KBM-7 (cell line): ENCODE measurements around the gene PBLD.
"Not testable (repeated sequence)": the region's sequence is repeated elsewhere in the genome, so short reads cannot be mapped to it uniquely, and the experiment has no call there.

Experiments
- DNase-seq: peaks from one replicate; pipeline ENCODE4 v3.0.0-alpha.2; 2015
- in situ Hi-C: fragments of 300-500 bp; cut with MboI; formaldehyde crosslinking; loops from 2 replicates; pipeline ENCODE4 v1.14.3; 2020; ENCODE audit warnings: low sequenced_read_pairs, low pct_unique_long_range_greater_than_20kb, mixed read lengths

The PBLD gene

GRCh38 chr10:68333058-68333395 lies 299 bp upstream of the PBLD start:
- in situ Hi-C loops = no loop called here
- no peak for DNase-seq

DNA sequence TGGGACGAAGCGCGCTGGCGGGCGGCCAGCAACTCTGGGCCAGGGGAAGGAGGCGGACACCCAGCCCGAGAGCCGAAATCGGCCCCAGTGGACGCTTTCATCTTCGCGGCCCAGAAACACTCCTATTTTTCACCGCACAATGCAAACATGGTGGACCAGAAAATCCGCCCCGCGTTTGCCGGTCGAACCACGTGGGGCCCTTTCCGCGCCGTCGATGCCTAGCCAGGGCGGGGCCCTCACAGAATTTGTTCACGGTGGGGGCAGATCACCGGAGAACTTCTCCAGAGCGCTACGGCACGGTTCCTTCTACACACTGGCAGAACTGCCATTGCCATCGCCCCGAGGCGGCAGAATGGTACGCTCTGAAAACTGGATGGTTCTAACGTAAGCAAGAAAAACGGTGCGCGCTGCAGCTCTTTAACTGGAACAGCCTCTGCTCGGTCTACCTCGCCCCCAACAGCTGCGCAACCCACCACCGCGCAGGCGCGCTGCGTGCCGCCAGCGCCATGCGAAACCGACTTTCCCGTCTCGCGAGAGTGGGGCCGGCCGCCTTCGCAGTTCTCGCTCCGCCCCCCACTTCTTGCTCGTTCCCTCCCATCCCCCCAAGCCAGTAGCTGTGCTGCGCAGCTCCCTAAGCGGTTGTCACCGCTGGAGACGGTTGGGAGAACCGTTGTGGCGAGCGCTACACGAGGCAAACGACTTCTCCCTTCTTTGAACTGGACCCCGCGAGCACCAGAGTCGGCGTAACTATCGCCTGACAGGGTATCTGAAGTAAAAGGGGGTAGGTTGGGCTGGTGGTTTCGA lies 1.1 kb downstream of the PBLD start, which contains the start of gene HNRNPH3:
TSS of gene HNRNPH3 (plus strand) at position 610 of the 804 bp plus-strand sequence. CDS start 5,158 bp downstream, outside the sequence.
- in situ Hi-C loops = no loop called here
- DNase-seq = peak; percentile 98

GRCh38 chr10:68330852-68331454 lies 1.8 kb downstream of the PBLD start:
- in situ Hi-C loops = no loop called here
- no peak for DNase-seq

DNA sequence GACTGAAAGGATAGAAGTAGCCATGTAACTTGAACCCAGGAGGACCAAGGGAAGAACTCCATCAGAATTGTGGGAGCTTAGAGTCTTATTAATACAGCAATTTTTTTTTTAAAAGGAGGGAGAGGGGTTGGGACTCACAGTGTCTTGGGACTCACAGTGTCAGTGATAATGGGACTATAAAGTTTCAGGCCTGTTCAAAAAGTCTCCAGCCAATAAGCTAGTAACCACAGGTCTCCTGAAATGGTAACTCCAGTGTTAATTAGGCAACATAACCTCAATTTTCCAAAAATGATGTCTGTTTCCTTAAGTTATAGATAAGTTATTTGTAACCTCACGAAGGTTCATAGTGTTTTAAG lies 3.2 kb downstream of the PBLD start:
- DNase-seq = no peak
- in situ Hi-C loops = no loop called here

DNA sequence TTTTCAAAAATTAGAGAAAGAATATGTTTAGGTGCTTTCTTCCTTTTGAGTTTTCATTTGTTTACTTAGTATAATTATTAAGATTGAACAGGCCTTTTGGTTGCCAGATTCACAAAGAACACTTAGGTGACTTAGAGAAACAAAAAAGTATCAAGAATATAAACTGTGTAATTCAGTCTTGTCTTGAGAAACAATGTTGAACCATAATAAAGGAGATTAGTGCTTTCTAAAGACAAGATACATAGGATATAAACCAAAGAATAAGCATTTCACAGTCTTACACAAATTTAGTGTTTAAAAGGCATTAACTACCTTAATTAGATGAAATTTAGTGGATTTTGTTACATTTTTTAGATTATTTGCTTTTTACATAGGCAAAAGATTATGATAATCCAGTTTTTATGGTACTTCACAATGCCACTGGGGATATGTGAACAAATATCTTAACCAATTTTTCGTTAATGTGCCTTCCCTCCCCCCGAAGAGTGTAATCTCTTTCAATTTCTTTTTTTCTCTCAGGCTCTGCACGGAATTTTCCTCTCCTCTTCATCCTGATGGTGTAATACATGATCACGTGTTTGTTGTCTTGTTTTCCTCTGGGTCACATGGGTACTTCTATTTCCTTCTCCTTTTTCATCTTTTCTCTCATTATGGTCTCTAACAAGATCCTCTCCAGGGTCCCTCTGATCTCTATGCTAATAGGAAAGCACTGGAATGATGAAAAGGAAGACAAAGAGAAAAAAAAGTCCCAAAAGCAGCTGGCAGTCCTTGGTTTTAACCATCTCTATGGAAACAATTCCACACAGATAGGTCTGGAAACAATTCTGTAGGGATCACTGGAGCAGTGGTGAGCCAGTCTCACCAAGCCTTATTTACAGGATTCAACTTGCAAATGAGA lies 4.6 kb downstream of the PBLD start:
- in situ Hi-C loops = no loop called here
- peak; percentile 87 for DNase-seq

- in situ Hi-C loops, DNase-seq: not testable (repeated sequence)
These were observed 8.3 kb downstream of the PBLD start for GRCh38 chr10:68324396-68324795.

DNA sequence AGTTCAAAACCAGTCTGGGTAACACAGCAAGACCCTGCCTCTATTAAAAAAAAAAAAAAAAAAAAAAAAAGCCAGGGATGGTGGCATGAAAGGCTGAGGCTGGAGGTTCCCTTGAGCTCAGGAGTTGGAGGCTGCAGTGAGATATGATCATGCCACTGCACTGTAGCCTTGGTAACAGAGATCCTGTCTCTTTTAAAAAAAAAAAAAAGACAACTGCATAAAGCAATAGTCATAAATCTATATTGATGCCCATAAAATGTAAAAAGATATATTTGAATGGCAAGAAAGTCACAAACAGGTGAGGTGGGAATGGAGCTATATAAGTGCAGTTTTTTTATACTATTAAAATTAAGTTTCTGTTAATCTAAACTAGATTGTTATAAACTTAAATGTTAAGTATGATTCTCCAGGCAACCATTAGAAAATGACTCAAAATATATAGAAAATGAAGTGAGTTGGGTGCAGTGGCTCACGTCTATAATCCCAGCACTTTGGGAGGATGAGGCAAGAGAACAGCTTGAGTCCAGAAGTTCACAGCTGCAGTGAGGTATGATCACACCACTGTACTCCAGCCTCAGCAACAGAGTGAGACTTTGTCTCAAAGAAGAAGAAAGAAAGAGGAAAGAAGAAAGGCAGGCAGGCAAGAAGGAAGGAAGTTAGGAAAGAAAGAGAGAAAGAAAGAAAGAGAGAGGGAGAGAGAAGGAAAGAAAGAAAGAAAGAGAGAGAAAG lies 14.2 kb downstream of the PBLD start:
- in situ Hi-C loops = no loop called here
- no peak for DNase-seq

DNA sequence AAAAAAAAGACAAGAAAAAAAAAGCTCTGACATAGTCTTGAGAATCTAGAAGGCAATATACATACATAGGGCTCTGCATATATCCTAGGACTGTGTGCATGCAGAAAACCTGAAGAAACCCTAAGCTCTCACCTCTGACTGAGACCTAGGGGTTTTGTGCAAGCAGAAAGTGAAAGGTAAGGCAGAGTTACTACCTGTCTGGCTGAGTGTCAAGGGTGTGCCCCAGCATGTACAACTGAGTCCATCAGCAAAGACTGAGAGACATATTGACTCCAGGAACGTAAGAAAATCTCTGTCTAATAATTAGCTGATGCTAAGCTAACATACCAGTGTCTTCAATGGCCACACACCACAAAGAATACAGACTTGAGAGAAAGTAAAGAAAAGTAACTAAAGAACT lies 17.1 kb downstream of the PBLD start:
- no peak for DNase-seq
- in situ Hi-C loops = no loop called here

GRCh38 chr10:68314930-68315329 lies 17.8 kb downstream of the PBLD start:
- in situ Hi-C loops, DNase-seq: not testable (repeated sequence)

DNA sequence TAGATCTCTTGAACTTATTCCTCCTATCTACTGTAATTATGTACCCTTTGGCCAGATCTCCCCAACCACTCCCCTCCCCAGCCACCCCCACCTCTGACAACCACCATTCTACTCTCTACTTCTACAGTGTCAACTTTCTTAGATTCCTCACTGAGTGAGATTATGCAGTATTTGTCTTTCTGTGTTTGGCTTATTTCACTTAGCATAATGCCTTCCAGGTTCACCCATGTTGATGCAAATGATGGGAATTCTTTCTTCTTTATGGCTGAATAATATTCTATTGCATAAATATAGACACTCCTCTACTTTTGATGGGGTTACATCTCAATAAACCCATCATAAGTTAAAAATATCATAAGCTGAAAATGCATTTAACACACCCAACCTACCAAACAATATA lies 22.2 kb downstream of the PBLD start:
- no peak for DNase-seq
- in situ Hi-C loops = no loop called here

DNA sequence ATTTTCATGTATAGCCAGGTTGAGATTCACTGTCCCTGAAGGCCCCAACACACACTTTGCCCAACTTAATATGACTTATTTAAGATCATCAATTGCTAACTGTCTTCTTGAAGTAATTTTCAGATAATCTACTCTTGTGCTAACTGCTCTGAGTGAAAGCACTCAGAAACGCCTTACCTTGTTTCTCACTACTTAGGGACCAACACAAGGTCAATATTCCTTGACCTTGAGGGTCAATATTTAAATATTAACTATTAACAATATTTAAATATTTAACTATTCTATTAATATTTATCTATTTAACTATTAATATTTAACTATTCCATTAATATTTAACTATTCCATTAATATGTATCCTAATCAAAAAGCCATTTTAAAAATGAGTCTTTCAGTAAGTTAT lies 26.9 kb downstream of the PBLD start:
- no peak for DNase-seq
- in situ Hi-C loops = no loop called here

- no peak for DNase-seq
- in situ Hi-C loops = no loop called here
These were observed 28.8 kb downstream of the PBLD start for GRCh38 chr10:68303849-68304412.

DNA sequence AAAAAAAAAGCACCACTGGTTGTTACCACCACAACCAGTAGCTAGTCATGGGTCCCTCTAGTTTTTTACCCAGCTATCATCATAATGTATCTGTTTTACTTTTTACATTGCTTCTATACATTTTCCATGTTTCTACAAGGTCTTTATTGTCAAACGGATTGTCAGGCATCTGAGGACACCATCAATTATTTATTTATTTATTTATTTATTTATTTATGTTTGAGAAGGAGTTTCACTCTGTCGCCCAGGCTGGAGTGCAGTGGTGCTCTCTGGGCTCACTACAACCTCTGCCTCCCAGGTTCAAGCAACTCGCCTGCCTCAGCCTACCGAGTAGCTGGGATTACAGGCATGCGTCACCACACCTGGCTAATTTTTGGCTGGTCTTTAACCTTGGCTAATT lies 29.9 kb downstream of the PBLD start:
- in situ Hi-C loops = no loop called here

DNA sequence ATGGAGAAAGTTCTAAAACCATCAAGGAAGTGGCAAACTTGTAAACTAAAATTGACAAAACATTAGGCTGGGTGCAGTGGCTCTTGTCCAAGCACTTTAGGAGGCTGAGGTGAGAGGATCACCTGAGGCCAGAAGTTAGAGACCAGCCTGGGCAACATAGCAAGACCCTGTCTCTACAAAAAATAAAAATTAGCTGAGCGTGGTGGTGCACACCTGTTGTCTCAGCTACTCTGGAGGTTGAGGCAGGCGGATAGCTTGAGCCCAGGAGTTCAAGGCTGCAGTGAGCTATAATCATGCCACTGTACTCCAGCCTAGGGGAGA lies 30.3 kb downstream of the PBLD start:
- in situ Hi-C loops = no loop called here
- DNase-seq = no peak

More for the DNA sequence above, 29.9 kb downstream of the PBLD start:
- DNase-seq = no peak

GRCh38 chr10:68301790-68302502 lies 30.8 kb downstream of the PBLD start:
- DNase-seq = peak; percentile 61
- in situ Hi-C loops = no loop called here

DNA sequence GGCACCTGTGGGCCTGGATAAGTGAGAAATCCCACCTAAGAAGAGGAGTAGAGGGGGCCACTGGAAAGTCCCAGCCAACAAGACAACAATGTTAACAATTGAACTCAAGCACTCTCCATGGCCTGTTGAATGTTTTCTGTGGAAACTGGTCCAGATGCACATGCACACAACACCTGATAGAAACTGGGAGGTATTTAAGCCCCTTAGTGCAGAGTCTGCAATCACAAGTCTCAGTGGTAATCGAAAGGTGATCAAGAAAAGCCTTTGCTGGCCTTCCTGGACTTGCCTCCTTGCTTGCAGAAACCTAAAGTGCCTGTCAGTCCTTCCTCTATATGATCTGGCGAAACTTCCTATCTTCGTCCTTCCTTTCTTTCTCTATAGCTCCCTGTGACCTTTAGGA lies 31.4 kb downstream of the PBLD start:
- in situ Hi-C loops = no loop called here
- no peak for DNase-seq

GRCh38 chr10:68296843-68297663 lies 35.7 kb downstream of the PBLD start:
- DNase-seq = no peak
- in situ Hi-C loops = no loop called here

DNA sequence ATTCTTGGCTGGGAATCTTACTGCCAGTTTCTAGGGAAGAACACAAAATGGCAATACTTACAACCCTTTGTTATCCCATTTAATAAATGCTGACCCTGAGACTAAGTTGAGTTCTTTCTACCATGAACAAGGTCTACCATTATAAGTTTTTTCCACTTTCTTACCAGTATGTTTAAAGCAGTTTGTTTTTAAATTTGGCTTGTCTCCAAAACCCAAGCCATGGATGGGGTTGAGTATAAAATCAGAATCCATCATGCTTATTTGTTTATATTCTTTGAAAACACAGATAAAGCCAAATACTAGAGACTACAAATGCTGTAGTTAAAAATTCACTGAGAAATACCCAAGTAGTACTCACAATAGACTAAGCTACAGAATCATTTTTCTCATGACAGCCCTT lies 42.0 kb downstream of the PBLD start:
- DNase-seq = no peak
- in situ Hi-C loops = no loop called here
